IgD-negative memory B cell (primary cell): ENCODE data around the gene FAM114A1. TPM values are rescaled to one million over a fixed set of nuclear protein-coding genes. Genes with fewer than 3 reads are reported as not detected.

Experiments
- H3K27ac Mint-ChIP-seq, 3 donors: one replicate each; pipeline ENCODE4 v1.8.0; 2020 to 2022; ENCODE audit warnings: mild to moderate bottlenecking in 3 of 3, mixed read lengths in 3 of 3, moderate library complexity in 1 of 3
- H3K27me3 Mint-ChIP-seq: one replicate; pipeline ENCODE4 v1.8.0; 2021; ENCODE audit warnings: mixed read lengths
- H3K36me3 Mint-ChIP-seq: one replicate; pipeline ENCODE4 v1.8.0; 2020; ENCODE audit warnings: mild to moderate bottlenecking, mixed read lengths
- H3K4me1 Mint-ChIP-seq, 3 donors: one replicate each; pipeline ENCODE4 v1.8.0; 2020 to 2022; ENCODE audit warnings: mixed read lengths in 3 of 3, mild to moderate bottlenecking in 1 of 3
- H3K4me3 Mint-ChIP-seq, 4 donors: one replicate each; pipeline ENCODE4 v1.8.0; 2020 to 2022; ENCODE audit warnings: mild to moderate bottlenecking in 4 of 4, mixed read lengths in 4 of 4, moderate library complexity in 3 of 4
- H3K9me3 Mint-ChIP-seq, 3 donors: one replicate each; pipeline ENCODE4 v1.8.0; 2020 to 2021; ENCODE audit warnings: mixed read lengths in 3 of 3, mild to moderate bottlenecking in 1 of 3
- polyA plus RNA-seq: library from polyadenylated mRNA; unstranded; fragments of 300-500 nt; fragmentation: Illumina TruSeq; gene quantifications from one replicate; pipeline ENCODE4 v1.2.3, GENCODE V29; 2021

The FAM114A1 gene
- polyA plus RNA-seq, 1 donor from 2014 or later = 0.79 TPM

DNA sequence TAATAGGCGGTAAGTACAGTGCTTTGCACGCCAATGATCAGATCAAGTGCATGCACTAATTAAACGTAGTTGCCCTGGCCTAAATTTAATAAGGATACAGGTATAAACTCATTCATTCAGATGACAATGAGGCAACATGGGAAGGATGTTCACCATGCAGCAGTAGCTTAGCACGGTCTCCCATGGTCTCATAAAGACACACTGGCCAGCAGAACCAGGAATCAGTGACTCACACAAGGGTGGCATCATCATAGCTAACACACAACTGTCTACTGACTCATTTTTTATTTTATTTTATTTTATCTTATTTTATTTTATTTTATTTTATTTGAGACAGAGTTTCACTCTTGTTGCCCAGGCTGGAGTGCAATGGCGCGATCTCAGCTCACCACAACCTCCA lies 121.9 kb downstream of the FAM114A1 start:
- Mint-ChIP-seq H3K27ac (peak overlapping the region in 1 of 3 donors; percentile 55), H3K4me1 (peaks cover 36 to 56% (median 46%) of the 10 kb centered on the region in 3 donors), H3K36me3 (peaks cover 15% of the 10 kb centered on the region)

DNA sequence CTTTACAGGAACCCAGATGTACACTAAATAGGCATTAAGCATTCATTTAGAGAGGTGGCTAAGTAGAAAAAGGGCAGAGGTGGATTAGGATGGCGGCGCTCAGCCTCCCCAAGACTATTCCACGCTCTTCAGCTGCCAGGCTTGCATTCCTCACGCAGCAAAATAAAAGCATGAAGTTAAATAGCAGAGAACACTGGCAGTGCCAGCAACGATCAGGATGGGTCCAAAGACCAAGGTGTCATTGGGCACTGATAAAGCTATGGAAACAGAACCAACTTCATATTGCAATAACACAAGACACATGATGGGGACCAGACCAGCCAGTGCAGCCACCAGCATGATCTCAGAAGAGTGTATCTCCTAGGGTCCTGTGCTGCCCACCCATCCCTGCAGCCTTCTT lies 122.6 kb downstream of the FAM114A1 start:
- Mint-ChIP-seq H3K36me3 (peaks cover 15% of the 10 kb centered on the region), H3K4me3 (peak overlapping the region in 1 of 4 donors; percentile 79), H3K27me3 (no peaks in the 10 kb centered on the region), H3K27ac (peak overlapping the region in 1 of 3 donors; percentile 56), H3K4me1 (peaks cover 33 to 50% (median 46%) of the 10 kb centered on the region in 3 donors), H3K9me3 (no peaks in the 10 kb centered on the region)

More for the DNA sequence above, 121.9 kb downstream of the FAM114A1 start:
- H3K4me3 Mint-ChIP-seq = no peak overlapping the region
- H3K27me3 Mint-ChIP-seq = no peaks in the 10 kb centered on the region
- H3K9me3 Mint-ChIP-seq = no peaks in the 10 kb centered on the region

- no peaks in the 10 kb centered on the region for H3K27me3 Mint-ChIP-seq
- peak overlapping the region in 1 of 3 donors; percentile 40 for H3K27ac Mint-ChIP-seq
- H3K9me3 Mint-ChIP-seq = no peaks in the 10 kb centered on the region
- peaks cover 21 to 32% (median 25%) of the 10 kb centered on the region in 3 donors for H3K4me1 Mint-ChIP-seq
- H3K36me3 Mint-ChIP-seq = peaks cover 17% of the 10 kb centered on the region
- no peak overlapping the region for H3K4me3 Mint-ChIP-seq
Measured at GRCh38 chr4:38993683-38994082, 126.1 kb downstream of the FAM114A1 start.

- no peaks in the 10 kb centered on the region for H3K27me3 Mint-ChIP-seq
Measured at GRCh38 chr4:38994135-38994534, 126.5 kb downstream of the FAM114A1 start.

More at GRCh38 chr4:38994135-38994534, 126.5 kb downstream of the FAM114A1 start:
- no peak overlapping the region for H3K4me3 Mint-ChIP-seq
- no peaks in the 10 kb centered on the region for H3K9me3 Mint-ChIP-seq
- peak overlapping the region in 1 of 3 donors; percentile 83 for H3K27ac Mint-ChIP-seq
- peaks cover 15% of the 10 kb centered on the region for H3K36me3 Mint-ChIP-seq
- peaks cover 21 to 31% (median 21%) of the 10 kb centered on the region in 3 donors for H3K4me1 Mint-ChIP-seq

Other genes with a start within 250 kb of the FAM114A1 start
- gene KLF3, start 203.6 kb upstream of the FAM114A1 start, polyA plus RNA-seq = 25.1 TPM
- gene TLR10, start 84.8 kb upstream of the FAM114A1 start, polyA plus RNA-seq = 183 TPM
- 33.2 TPM for gene TLR1, start 63.0 kb upstream of the FAM114A1 start, polyA plus RNA-seq
- gene TLR6, start 11.0 kb upstream of the FAM114A1 start, polyA plus RNA-seq = 13.6 TPM
- gene TMEM156, start 164.6 kb downstream of the FAM114A1 start, polyA plus RNA-seq = 152 TPM
- 26.6 TPM for gene KLHL5, start 194.4 kb downstream of the FAM114A1 start, polyA plus RNA-seq